IPS-11a (cell line): ENCODE measurements around the gene SERBP1.

Experiments
- H3K4me3 ChIP-seq: one replicate; pipeline ENCODE4 v1.5.1; 2013; ENCODE audit warnings: low read depth, low read length, control low read depth

SERBP1 gene

DNA sequence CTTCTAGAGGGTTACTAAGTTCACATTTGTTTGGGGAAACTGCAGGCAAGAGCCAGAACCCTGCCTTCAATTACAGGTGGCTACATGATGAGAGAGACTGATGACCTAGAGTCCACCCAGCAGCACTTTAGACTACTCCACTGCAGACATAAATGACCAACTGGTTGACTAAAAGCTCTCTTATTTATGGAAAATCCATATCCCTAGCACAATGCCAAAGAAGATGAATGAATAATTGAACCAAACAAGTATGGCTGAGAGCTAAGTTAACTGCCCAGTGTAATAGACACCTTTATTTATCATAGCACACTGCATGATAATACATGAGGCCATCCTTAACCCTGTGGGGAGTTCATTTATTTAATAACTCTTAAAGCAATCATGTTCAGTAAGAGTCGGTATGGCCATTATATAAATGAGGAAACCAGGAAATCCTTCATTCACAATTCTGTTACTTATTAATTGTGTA is 62.1 kb downstream of the SERBP1 start:
- H3K4me3 ChIP-seq, result no peak overlapping the region

DNA sequence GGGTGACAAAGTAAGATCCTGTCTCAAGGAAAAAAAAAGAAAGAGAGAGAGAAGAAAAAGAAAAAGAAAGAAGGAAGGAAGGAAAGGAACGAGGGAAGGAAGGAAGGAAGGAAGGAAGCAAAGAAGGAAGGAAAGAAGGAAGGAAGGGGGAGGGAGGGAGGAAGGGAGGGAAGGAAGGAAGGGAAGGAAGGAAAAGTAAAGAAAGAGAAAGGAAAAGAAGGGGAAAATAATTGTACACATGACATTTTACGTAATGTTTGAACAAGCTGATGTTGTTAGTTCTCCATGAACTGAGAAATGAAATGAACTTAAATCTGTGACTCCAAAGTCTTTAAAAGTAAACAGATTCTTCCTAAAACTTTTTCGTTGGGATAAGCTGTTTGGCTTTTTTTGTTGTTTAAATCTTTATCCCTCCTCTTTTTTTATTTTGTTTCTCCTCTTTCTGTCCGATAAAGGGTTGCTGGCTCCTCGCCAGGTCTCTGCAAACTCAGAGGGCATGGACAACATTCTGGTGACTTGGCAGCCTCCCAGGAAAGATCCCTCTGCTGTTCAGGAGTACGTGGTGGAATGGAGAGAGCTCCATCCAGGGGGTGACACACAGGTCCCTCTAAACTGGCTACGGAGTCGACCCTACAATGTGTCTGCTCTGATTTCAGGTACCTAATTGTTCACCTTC is 62.7 kb downstream of the SERBP1 start:
- no peak overlapping the region for H3K4me3 ChIP-seq

DNA sequence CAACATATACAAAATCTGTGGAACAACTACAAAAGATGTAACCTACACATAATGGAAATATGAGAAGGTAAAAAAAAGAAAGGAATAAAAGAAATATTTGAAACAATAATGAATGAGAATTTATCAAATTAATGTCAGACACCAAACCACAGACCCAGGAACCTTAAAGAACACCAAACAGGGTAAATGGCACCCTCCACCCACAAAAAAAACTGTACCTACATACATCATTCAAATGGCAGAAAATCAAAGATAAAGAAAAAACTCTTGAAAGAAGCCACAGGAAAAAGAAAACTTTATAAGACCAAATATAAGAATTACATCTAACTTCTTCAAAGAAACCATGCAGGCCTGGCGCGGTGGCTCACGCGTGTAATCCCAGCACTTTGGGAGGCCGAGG is 68.6 kb downstream of the SERBP1 start:
- no peak overlapping the region for H3K4me3 ChIP-seq

DNA sequence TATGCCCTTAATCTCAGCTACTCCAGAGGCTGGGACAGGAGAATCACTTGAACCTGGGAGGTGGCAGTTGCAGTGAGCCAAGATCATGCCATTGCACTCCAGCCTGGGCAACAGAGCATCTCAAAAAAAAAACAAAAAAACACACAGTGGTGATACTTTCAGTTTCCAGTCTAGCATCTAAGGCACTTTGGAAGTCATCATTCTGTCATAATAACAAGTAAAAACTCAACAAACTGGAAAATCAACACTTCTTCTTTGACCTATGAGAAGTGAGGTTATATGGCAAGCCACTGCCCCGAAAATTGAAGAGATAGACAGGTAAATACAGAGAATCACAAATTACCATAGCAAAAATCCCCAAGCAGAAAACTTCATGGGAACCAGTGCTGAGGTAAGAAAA is 70.6 kb downstream of the SERBP1 start:
- no peak overlapping the region for H3K4me3 ChIP-seq
